Gastrocnemius medialis (tissue), 4 donors: ENCODE measurements around the gene B3GALT4.
"Not testable (repeated sequence)": the region's sequence is repeated elsewhere in the genome, so short reads cannot be mapped to it uniquely, and the experiment has no call there.

Source experiments
- POLR2A ChIP-seq, 2 donors: fragments of 450-650 bp; IDR thresholded peaks; one replicate each; pipeline ENCODE4 v1.6.1; 2017; ENCODE audit warnings: antibody characterized with exemption in 2 of 2, mild to moderate bottlenecking in 2 of 2, moderate library complexity in 2 of 2
- TF ChIP-seq, protein P1 (sequence below), 5 experiments: fragments of 450-650 bp in 3 of 5; fragments of 200-600 bp in 2 of 5; sonication (generic) in 2 of 5; IDR thresholded peaks in 4 of 5; conservative IDR thresholded peaks in 1 of 5; 1 replicate in 4 of 5; 2 replicates in 1 of 5; pipeline ENCODE4 v1.5.1; 2016 to 2019; ENCODE audit warnings: antibody characterized with exemption in 5 of 5, mild to moderate bottlenecking in 3 of 5, moderate library complexity in 3 of 5

DNA sequence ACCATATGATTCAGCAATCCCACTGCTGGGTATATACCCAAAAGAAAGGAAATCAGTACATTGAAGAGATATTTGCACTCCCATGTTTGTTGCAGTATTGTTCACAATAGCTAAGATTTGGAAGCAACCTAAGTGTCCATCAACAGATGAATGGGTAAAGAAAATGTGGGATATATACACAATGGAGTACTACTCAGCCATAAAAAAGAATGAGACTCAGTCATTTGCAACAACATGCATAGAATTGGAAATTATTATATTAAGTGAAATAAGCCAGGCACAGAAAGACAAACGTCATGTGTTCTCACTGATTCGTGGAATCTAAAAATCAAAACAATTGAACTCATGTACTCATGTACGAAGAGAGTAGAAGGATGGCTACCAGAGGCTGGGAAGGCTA, 14.4 kb upstream of the B3GALT4 start:
- not testable (repeated sequence) for TF ChIP-seq POLR2A (IDR thresholded peaks at IDR 0.05)
- TF ChIP-seq, protein P1, sequence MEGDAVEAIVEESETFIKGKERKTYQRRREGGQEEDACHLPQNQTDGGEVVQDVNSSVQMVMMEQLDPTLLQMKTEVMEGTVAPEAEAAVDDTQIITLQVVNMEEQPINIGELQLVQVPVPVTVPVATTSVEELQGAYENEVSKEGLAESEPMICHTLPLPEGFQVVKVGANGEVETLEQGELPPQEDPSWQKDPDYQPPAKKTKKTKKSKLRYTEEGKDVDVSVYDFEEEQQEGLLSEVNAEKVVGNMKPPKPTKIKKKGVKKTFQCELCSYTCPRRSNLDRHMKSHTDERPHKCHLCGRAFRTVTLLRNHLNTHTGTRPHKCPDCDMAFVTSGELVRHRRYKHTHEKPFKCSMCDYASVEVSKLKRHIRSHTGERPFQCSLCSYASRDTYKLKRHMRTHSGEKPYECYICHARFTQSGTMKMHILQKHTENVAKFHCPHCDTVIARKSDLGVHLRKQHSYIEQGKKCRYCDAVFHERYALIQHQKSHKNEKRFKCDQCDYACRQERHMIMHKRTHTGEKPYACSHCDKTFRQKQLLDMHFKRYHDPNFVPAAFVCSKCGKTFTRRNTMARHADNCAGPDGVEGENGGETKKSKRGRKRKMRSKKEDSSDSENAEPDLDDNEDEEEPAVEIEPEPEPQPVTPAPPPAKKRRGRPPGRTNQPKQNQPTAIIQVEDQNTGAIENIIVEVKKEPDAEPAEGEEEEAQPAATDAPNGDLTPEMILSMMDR (IDR thresholded peaks at IDR 0.05 in 4 of 5, conservative IDR thresholded peaks at IDR 0.05 in 1 of 5): not testable (repeated sequence)
